WI38 (cell line): Measurements from ENCODE around the gene XK.

Experiments
- H3K4me3 ChIP-seq: 2 replicates; pipeline ENCODE4 v1.5.1; 2011; ENCODE audit warnings: low read depth, mild to moderate bottlenecking, control low read depth, low read length
- TF ChIP-seq, protein P1 (sequence below): IDR thresholded peaks from 2 replicates; pipeline ENCODE4 v1.5.1; 2012; ENCODE audit warnings: low read depth, mild to moderate bottlenecking, control low read depth, low read length

XK gene

DNA sequence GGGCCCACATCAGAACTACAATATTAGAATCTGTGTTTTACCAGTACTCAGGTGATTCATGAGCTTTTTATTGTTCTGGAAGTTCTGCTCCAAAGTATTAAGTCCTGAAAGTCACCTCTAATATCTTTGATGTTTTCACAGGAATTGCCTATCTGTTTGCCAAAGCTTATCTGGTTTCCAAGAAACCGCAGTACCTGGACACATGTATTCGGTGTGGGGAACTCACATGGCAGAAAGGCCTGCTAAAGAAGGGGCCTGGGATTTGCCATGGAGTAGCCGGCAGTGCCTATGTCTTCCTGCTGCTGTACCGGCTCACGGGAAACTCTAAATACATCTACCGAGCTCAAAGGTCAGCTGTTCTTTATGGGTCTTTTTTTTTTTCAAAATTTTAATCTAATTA is 18.4 kb upstream of the XK start:
- TF ChIP-seq, protein P1, sequence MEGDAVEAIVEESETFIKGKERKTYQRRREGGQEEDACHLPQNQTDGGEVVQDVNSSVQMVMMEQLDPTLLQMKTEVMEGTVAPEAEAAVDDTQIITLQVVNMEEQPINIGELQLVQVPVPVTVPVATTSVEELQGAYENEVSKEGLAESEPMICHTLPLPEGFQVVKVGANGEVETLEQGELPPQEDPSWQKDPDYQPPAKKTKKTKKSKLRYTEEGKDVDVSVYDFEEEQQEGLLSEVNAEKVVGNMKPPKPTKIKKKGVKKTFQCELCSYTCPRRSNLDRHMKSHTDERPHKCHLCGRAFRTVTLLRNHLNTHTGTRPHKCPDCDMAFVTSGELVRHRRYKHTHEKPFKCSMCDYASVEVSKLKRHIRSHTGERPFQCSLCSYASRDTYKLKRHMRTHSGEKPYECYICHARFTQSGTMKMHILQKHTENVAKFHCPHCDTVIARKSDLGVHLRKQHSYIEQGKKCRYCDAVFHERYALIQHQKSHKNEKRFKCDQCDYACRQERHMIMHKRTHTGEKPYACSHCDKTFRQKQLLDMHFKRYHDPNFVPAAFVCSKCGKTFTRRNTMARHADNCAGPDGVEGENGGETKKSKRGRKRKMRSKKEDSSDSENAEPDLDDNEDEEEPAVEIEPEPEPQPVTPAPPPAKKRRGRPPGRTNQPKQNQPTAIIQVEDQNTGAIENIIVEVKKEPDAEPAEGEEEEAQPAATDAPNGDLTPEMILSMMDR = no peak
- no peak overlapping the region for H3K4me3 ChIP-seq

DNA sequence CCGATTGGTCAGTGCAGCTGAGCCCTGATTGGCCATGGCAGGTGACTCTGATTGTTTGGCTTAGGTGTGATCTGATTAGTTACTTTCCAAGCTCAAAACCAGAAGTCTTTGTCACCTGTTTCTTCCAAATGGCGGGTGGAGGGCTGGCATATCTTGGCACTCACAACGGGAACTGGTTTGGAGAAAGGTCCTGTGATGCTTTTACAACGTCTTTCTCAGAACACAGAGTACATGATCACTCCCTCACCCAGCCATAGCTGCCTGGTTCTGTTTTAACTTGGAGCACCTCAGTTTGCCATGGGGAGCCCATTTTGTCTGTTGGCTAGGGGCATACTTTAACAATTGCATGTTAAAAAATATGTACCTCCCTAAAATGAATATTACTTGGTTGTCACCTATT is 13.0 kb upstream of the XK start:
- TF ChIP-seq, protein P1 = no peak
- H3K4me3 ChIP-seq = no peak overlapping the region

DNA sequence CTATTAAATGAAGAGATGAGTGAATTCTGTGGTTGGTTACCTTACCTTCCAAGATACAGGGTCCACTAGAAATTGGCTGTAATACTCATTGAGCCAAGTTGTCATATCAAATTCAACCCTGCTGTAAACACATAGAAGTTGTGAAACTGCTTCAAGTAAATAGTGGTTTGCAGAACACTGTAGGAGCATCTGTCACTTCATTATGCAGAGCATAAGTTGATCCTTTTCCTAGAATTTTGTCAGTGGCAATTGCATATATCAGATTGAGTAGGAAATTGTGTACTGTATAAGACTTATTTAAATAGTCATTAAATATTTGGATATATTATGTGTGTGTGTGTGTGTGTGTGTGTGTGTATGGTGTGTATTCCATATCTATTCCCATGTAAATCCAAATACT is 8.8 kb upstream of the XK start:
- H3K4me3 ChIP-seq = no peak overlapping the region
- TF ChIP-seq, protein P1 = no peak

DNA sequence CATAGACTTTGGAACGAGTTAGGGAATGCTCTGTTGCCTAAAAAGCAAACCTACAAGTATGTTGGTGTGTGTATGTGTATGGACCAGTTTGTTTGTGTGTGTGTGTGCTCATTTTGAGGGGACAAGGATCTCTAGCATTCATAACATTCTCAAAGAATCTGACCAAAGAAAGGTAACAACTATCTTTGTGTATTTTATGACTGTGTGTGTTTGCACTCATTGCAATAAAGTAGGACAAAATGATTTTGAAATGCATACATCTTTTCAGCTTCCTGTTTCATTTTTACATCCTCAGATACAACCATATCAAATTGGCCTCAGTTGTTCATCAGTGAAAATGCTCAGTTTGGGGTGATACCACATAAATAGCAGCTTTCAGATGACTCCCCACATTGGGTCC is 8.3 kb upstream of the XK start:
- no peak overlapping the region for H3K4me3 ChIP-seq
- TF ChIP-seq, protein P1 = no peak

DNA sequence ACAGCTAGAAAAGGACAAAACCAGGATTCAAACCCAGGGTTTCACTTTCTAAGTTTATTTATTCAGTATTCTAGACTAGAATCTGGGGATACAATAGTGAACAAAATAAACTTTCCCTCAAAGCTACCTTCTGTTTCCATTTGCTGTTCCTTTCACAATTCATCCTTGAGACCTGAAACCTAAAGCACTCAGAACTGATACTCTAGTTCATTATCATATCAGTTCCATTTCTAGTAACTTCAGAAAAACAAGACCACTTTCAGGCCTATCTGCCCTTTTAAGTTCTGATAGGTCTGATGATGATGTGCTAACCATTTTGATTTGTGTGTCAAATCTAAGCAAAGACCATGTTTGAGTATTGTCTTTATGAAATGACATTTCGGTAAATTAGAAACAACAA is 7.8 kb upstream of the XK start:
- TF ChIP-seq, protein P1 = no peak

DNA sequence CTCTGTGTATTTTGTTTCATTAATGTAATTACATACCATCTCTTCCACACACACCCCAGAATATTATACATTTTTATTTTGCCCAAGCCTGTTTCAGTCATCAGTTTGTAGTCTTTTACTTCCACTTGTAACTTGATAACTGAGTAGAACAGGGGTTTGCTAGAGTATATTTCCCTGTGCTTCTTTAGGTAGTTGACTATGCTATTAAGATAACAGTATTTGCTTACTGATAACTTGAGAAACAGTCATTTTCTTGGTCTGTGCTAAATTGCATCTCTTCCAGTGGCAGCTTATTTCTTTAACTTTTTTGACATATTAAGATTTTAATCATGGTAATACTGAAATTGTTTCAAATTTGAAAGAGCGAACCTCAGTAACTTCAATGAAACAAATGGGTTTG is 7.0 kb upstream of the XK start:
- TF ChIP-seq, protein P1 = no peak
- H3K4me3 ChIP-seq = no peak overlapping the region

More for the DNA sequence above, 7.8 kb upstream of the XK start:
- no peak overlapping the region for H3K4me3 ChIP-seq

DNA sequence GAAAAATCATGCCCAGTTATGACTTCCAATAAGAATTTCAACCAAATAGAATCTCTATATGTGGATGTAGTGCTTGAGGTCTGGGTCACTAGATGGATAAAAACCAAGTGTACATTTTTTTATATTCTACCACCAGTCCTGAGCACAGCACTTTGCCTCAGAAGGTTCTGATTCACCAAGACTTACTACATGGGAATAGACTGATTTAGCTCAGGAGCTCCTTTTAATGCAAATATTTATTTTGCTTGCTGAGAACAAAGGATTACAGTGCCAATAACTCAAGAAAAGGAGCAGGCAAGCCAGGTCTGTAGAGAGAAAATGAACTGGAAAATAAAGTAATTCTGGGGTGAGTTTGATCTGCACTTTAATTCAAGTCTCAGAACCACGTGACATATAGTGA is 6.4 kb upstream of the XK start:
- no peak overlapping the region for H3K4me3 ChIP-seq
- TF ChIP-seq, protein P1 = no peak
